Mucosa of descending colon (tissue), 3 donors: ENCODE measurements around the gene NABP2. TPM values are rescaled to one million over a fixed set of nuclear protein-coding genes. Genes with fewer than 3 reads are reported as not detected.
"Not testable (repeated sequence)": the region's sequence is repeated elsewhere in the genome, so short reads cannot be mapped to it uniquely, and the experiment has no call there.

Experiments used
- ATAC-seq: fragments of 200-7000 bp; cut with Tn5 transposase; one replicate; pipeline ENCODE4 v1.9.1; 2020; ENCODE audit warnings: mild to moderate bottlenecking, moderate library complexity
- DNase-seq, 3 donors: peaks; one replicate each; pipeline ENCODE4 v3.0.0-alpha.2; 2020
- H3K36me3 ChIP-seq: fragments of 200-600 bp; one replicate; pipeline ENCODE4 v1.8.0; 2021; ENCODE audit warnings: low read depth, mild to moderate bottlenecking
- H3K4me1 ChIP-seq: fragments of 200-600 bp; one replicate; pipeline ENCODE4 v1.8.0; 2021; ENCODE audit warnings: low read depth, mild to moderate bottlenecking
- H3K4me3 ChIP-seq: fragments of 200-600 bp; one replicate; pipeline ENCODE4 v1.8.0; 2021; ENCODE audit warnings: mild to moderate bottlenecking
- H3K9me3 ChIP-seq: fragments of 200-600 bp; one replicate; pipeline ENCODE4 v1.8.0; 2021; ENCODE audit warnings: mild to moderate bottlenecking
- intact Hi-C, 2 donors: fragments of 100-400 bp; cut with DNase I in 1 of 2; cut with micrococcal nuclease in 1 of 2; formaldehyde crosslinking; loops; one replicate each; pipeline versions ENCODE4 v1.11.0 to v1.11.1; 2022; cut with DNase I, micrococcal nuclease
- total RNA-seq, 3 donors: library from RNA; stranded (reverse); fragmentation: NEBNext Ultra II Directional in 2 of 3; extraction: Animal tissue kit (Norgen Biotek cat#: 25700) in 2 of 3; gene quantifications; one replicate each; pipeline versions ENCODE4 v1.2.1 to v1.2.4, GENCODE V29; 2021 to 2023
- TF ChIP-seq, protein P1 (sequence below): fragments of 200-600 bp; IDR thresholded peaks from one replicate; pipeline ENCODE4 v1.8.0; 2022; ENCODE audit warnings: antibody characterized with exemption, mild to moderate bottlenecking
- donor health status: DM: no; HTN: no; CAD: no; lungs with moderate emphysema.
- donor health status: DM: no; HTN: no; CAD: no.
- donor health status: DM: no; HTN: yes; CAD: no.

NABP2 gene
- total RNA-seq, 3 donors from 2014 or later, result 22.2 to 37.3 (median 30.2) TPM

DNA sequence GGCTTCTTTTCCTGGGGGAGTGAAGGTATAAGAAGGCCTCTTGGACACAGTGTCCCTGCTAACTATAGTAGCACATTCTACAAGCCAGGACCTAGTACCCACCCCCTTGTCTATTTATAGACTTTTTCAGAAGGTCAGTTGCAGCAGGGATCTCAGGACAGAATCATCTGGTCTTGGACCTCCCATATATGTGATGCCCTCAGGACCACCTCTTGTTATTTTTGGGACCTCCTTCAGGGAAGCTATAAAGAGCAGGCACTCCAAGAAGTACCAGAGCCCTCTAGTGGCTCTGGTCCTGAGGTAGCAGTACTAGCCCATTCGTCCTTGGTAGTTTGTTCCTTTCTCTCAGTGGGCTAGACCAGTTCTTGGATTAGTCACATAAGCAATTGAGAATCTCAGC is 46.9 kb downstream of the NABP2 start:
- peaks cover 8% of the 10 kb centered on the region for H3K4me1 ChIP-seq
- ATAC-seq (no peak), DNase-seq (no peak)
- no peak overlapping the region for H3K4me3 ChIP-seq
- TF ChIP-seq, protein P1, sequence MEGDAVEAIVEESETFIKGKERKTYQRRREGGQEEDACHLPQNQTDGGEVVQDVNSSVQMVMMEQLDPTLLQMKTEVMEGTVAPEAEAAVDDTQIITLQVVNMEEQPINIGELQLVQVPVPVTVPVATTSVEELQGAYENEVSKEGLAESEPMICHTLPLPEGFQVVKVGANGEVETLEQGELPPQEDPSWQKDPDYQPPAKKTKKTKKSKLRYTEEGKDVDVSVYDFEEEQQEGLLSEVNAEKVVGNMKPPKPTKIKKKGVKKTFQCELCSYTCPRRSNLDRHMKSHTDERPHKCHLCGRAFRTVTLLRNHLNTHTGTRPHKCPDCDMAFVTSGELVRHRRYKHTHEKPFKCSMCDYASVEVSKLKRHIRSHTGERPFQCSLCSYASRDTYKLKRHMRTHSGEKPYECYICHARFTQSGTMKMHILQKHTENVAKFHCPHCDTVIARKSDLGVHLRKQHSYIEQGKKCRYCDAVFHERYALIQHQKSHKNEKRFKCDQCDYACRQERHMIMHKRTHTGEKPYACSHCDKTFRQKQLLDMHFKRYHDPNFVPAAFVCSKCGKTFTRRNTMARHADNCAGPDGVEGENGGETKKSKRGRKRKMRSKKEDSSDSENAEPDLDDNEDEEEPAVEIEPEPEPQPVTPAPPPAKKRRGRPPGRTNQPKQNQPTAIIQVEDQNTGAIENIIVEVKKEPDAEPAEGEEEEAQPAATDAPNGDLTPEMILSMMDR, result no peak
- intact Hi-C loops, result no loop called here
- H3K36me3 ChIP-seq, result peaks cover 15% of the 10 kb centered on the region
- H3K9me3 ChIP-seq, result no peaks in the 10 kb centered on the region

DNA sequence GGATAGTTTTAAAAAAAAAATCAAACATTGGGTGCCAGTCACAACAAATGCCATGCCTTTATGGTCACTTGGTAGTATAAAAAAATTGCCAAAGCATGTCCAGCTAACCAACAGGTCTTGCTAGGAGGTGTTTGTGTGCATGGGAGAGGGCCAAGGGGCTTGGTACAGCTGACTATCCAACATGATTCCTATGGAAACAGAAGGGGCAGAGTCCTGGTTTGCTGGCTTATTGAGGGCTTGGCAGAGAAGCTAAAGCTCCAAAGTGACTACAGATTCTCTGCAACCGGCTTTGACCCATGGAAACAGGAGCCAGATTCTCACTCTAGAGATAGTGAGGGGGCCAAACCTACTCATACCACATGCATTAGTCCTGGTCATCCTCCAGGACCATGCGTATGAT is 48.3 kb downstream of the NABP2 start:
- H3K4me1 ChIP-seq, H3K4me3 ChIP-seq, ATAC-seq, intact Hi-C loops, DNase-seq, H3K9me3 ChIP-seq: not testable (repeated sequence)
- H3K36me3 ChIP-seq, result peaks cover 15% of the 10 kb centered on the region

DNA sequence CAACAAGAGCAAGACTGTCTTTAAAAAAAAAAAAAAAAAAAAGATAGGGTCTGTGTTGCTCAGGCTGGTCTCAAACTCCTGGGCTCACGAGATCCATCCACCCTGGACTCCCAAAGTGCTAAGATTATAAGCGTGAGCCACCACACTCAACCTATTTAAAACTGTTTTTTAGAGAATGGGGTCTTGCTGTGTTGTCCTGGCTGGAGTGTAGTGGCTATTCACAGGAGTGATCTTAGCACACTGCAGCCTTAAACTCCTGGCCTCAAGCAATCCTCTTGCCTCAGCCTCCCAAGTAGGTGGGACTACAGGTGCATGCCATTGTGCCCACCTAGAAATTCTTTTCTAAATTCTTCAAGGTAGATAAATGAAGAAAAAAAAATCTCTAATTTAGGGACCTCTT is 50.2 kb downstream of the NABP2 start:
- no peak for ATAC-seq
- intact Hi-C loops, result no loop called here
- no peak for DNase-seq
- Histone ChIP-seq H3K4me3 (no peak overlapping the region), H3K9me3 (no peaks in the 10 kb centered on the region), H3K4me1 (no peaks in the 10 kb centered on the region), H3K36me3 (peaks cover 21% of the 10 kb centered on the region)
- TF ChIP-seq, protein P1, result no peak

DNA sequence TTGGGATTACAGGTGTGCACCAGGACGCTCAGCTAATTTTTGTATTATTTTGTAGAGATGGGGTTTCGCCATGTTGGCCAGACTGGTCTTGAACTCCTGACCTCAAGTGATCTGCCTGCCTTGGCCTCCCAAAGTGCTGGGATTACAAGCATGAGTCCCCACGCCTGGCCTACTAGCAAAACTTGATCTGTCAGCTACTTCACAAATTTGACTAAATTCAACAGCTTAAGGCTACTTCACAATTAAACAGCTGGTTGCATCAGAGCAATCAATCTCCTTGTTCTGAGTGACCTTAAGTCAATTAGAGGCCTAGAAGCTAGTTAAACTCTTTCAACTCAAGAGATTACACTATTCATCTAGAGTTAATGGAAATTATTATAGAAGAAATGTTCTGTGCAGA is 54.8 kb downstream of the NABP2 start:
- no peak overlapping the region for H3K4me3 ChIP-seq
- ATAC-seq (no peak), DNase-seq (no peak)
- peaks cover 24% of the 10 kb centered on the region for H3K36me3 ChIP-seq
- intact Hi-C loops, result no loop called here
- TF ChIP-seq, protein P1, result no peak
- H3K9me3 ChIP-seq, result no peaks in the 10 kb centered on the region
- no peaks in the 10 kb centered on the region for H3K4me1 ChIP-seq

Other genes starting within 250 kb of the NABP2 start
- gene SUOX, start 227.1 kb upstream of the NABP2 start, total RNA-seq, result 10 to 100 TPM; 29.2 to 32.0 (median 30.4) TPM
- gene IKZF4, start 203.3 kb upstream of the NABP2 start, total RNA-seq, result 1 to 10 TPM; 3.5 to 9.1 (median 7.2) TPM
- 10 to 100 TPM; 28.8 to 81.1 (median 34.5) TPM for gene RPS26, start 182.4 kb upstream of the NABP2 start, total RNA-seq
- 100 to 1,000 TPM; 136 to 423 (median 212) TPM for gene ERBB3, start 144.2 kb upstream of the NABP2 start, total RNA-seq
- gene PA2G4, start 119.8 kb upstream of the NABP2 start, total RNA-seq, result 10 to 100 TPM; 61.7 to 94.9 (median 90.3) TPM
- gene RPL41, start 107.7 kb upstream of the NABP2 start, total RNA-seq, result 1,000 to 10,000 TPM; 2,763 to 3,198 (median 3,152) TPM
- gene ZC3H10, start 106.1 kb upstream of the NABP2 start, total RNA-seq, result 10 to 100 TPM in 1 of 3 donors, 1 to 10 TPM in 2; 5.0 to 11.8 (median 5.4) TPM
- gene ESYT1, start 96.1 kb upstream of the NABP2 start, total RNA-seq, result 10 to 100 TPM; 44.9 to 75.7 (median 52.0) TPM
- 10 to 100 TPM; 13.0 to 39.8 (median 22.7) TPM for gene MYL6B, start 71.8 kb upstream of the NABP2 start, total RNA-seq
- 1,000 to 10,000 TPM; 1,884 to 3,185 (median 1,894) TPM for gene MYL6, start 66.0 kb upstream of the NABP2 start, total RNA-seq
- 100 to 1,000 TPM in 2 of 3 donors, 10 to 100 TPM in 1; 91.7 to 163 (median 116) TPM for gene SMARCC2, start 34.9 kb upstream of the NABP2 start, total RNA-seq
- gene RNF41, start 2.4 kb upstream of the NABP2 start, total RNA-seq, result 10 to 100 TPM; 30.4 to 51.5 (median 32.1) TPM
- gene SLC39A5, start 5.7 kb downstream of the NABP2 start, total RNA-seq, result 100 to 1,000 TPM in 2 of 3 donors, 10 to 100 TPM in 1; 88.4 to 298 (median 129) TPM
- gene ANKRD52, start 34.0 kb downstream of the NABP2 start, total RNA-seq, result 10 to 100 TPM; 35.6 to 53.8 (median 43.1) TPM
- gene COQ10A, start 42.6 kb downstream of the NABP2 start, total RNA-seq, result 10 to 100 TPM in 1 of 3 donors, 1 to 10 TPM in 2; 4.0 to 12.7 (median 5.3) TPM
- 100 to 1,000 TPM; 261 to 344 (median 332) TPM for gene CS, start 76.0 kb downstream of the NABP2 start, total RNA-seq
- gene CNPY2, start 91.6 kb downstream of the NABP2 start, total RNA-seq, result 10 to 100 TPM; 75.5 to 79.3 (median 77.7) TPM
- 10 to 100 TPM; 61.4 to 73.5 (median 61.9) TPM for gene PAN2, start 109.7 kb downstream of the NABP2 start, total RNA-seq
- gene IL23A, start 114.5 kb downstream of the NABP2 start, total RNA-seq, result under 1 TPM in 1 of 3 donors, not detected in 2; 0.55 TPM
- 100 to 1,000 TPM in 1 of 3 donors, 10 to 100 TPM in 2; 82.9 to 112 (median 95.7) TPM for gene STAT2, start 135.8 kb downstream of the NABP2 start, total RNA-seq
- not detected for gene APOF, start 138.5 kb downstream of the NABP2 start, total RNA-seq
- 10 to 100 TPM in 1 of 3 donors, 1 to 10 TPM in 2; 7.7 to 14.3 (median 8.4) TPM for gene TIMELESS, start 225.1 kb downstream of the NABP2 start, total RNA-seq
- gene MIP, start 230.3 kb downstream of the NABP2 start, total RNA-seq, result not detected
- gene SPRYD4, start 244.2 kb downstream of the NABP2 start, total RNA-seq, result 1 to 10 TPM; 4.3 to 5.2 (median 4.9) TPM